ENCODE measurements around the gene UQCC3. TPM values are rescaled to one million over a fixed set of nuclear protein-coding genes. Genes with fewer than 3 reads are reported as not detected.
"Not testable (repeated sequence)": the region's sequence is repeated elsewhere in the genome, so short reads cannot be mapped to it uniquely, and the experiment has no call there.

Gene UQCC3
- total RNA-seq, 1 experiment from 2014 or later = 23.9 TPM

DNA sequence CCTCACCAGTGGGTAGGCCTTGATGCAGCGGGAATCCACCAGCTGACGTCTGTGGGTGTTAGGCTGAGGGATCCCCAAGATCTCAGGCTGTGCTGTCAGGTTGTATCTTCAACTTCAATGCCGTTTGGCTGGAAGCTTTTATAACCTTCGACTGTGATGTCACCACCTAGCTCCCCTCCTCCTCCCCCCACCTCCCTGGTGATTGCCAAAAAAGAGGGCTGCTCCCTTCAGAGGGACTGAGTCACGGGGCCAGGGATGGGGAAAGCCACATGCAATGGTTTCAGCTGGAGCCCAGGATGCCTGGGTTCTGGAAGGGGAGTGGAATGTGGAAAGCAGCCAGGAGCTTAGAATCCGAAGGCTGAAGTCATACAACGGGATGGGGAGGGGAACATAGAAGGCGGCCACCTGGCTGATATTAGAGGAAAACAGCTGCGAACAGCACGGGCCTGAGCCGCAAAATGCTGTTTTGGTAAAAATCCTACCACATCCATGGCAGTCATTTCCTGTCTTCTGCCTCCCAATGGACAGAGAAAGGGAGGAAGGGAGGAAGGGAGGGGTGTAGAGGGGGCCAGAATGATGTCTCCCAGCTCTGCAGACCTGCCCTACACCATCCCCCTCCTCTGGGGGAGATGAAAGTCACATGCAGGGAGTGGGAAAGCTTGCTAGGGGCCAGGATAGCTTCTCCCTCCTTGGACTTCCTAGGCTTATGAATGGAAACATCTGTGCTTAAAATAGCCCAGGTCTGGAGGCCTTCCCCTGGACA, 18.1 kb downstream of the UQCC3 start, which contains the start of gene LRRN4CL:
LRRN4CL (minus strand) TSS at position 110 of the 763 bp plus-strand sequence. CDS start 1,022 bp downstream, outside the sequence.
- no peak for DNase-seq
- Histone ChIP-seq H3K4me3 (ENCODE audit: low read depth, low read length) (no peak within 1 kb of the TSS), H3K36me3 (ENCODE audit: control insufficient read depth, insufficient read depth, low read length) (peaks cover 2% of the 10 kb centered on the region), H3K27me3 (replicated peaks; ENCODE audit: control insufficient read depth, insufficient read depth, low read length) (no peaks in the 10 kb centered on the region), H3K9me3 (no peaks in the 10 kb centered on the region), H3K4me1 (no peaks in the 10 kb centered on the region)
- Mint-ChIP-seq H3K27ac (ENCODE audit: unreplicated experiment) (no peak within 1 kb of the TSS), H3K27me3 (ENCODE audit: insufficient read depth, unreplicated experiment) (no peaks in the 10 kb centered on the region), H3K4me1 (ENCODE audit: low read depth, unreplicated experiment) (peaks cover under 1% of the 10 kb centered on the region), H3K4me3 (ENCODE audit: unreplicated experiment) (no peak within 1 kb of the TSS), H3K36me3 (ENCODE audit: insufficient read depth, unreplicated experiment) (peaks cover 28% of the 10 kb centered on the region), H3K9me3 (ENCODE audit: unreplicated experiment) (no peaks in the 10 kb centered on the region)
- ChIA-PET CTCF (interaction anchor here (1.5 kb wide), 1 partner anchor 18 kb away, joined by 5 read pairs; the partner anchor contains the start of genes LBHD1 and UQCC3), POLR2A (interaction anchor here (0.5 to 1.0 kb wide), 3 partner anchors 8 to 37 kb away, joined by 3 to 5 read pairs (median 5); partner anchors contain the start of genes C11orf98, CSKMT and HNRNPUL2)
- no peak for TF ChIP-seq CTCF (IDR thresholded peaks at IDR 0.05; ENCODE audit: insufficient read depth in 1 of 2, low read depth in 1 of 2, low read length in 1 of 2, severe bottlenecking in 1 of 2, unreplicated experiment in 1 of 2)
- intact Hi-C loops (cut with micrococcal nuclease; ENCODE audit: unreplicated experiment) = no loop called here
- BruUV-seq (replicated peaks) = no TSS peak

DNA sequence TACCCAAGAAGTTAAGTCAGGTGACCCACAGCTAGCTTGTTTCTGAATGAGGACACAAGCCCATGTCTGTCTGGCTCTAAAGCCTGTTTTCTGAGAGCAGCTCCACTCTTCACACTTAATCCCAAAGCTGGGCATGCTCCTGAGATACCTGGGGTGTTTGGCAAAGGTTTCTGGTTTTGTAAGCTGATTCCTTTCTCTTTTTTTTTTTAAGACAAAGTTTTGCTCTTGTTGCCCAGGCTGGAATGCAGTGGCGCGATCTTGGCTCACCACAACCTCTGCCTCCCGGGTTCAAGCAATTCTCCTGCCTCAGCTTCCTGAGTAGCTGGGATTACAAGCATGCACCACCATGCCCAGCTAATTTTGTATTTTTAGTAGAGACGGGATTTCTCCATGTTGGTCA, 22.2 kb downstream of the UQCC3 start:
- H3K27ac Mint-ChIP-seq (ENCODE audit: unreplicated experiment); DNase-seq; H3K4me1 Mint-ChIP-seq (ENCODE audit: low read depth, unreplicated experiment); H3K27me3 ChIP-seq (replicated peaks; ENCODE audit: control insufficient read depth, insufficient read depth, low read length); BruUV-seq (replicated peaks); H3K27me3 Mint-ChIP-seq (ENCODE audit: insufficient read depth, unreplicated experiment); H3K4me3 Mint-ChIP-seq (ENCODE audit: unreplicated experiment); H3K9me3 ChIP-seq; H3K4me1 ChIP-seq; H3K4me3 ChIP-seq (ENCODE audit: low read depth, low read length); H3K9me3 Mint-ChIP-seq (ENCODE audit: unreplicated experiment); H3K36me3 ChIP-seq (ENCODE audit: control insufficient read depth, insufficient read depth, low read length): not testable (repeated sequence)
- ChIA-PET POLR2A (interaction anchor here (1.3 to 1.7 kb wide), 2 partner anchors 29 to 102 kb away, joined by 4 to 6 read pairs; partner anchors contain the start of genes C11orf98, CSKMT and TUT1), CTCF (interaction anchor here (0.5 to 1.2 kb wide), 3 partner anchors 20 to 60 kb away, joined by 3 to 4 read pairs (median 3); partner anchors contain the start of gene ZBTB3)
- H3K36me3 Mint-ChIP-seq (ENCODE audit: insufficient read depth, unreplicated experiment) = peaks cover 53% of the 10 kb centered on the region
- intact Hi-C loops (cut with micrococcal nuclease; ENCODE audit: unreplicated experiment) = loop anchor here (1.0 kb wide), 1 partner anchor 14 kb away; the partner anchor contains the start of gene UBXN1

DNA sequence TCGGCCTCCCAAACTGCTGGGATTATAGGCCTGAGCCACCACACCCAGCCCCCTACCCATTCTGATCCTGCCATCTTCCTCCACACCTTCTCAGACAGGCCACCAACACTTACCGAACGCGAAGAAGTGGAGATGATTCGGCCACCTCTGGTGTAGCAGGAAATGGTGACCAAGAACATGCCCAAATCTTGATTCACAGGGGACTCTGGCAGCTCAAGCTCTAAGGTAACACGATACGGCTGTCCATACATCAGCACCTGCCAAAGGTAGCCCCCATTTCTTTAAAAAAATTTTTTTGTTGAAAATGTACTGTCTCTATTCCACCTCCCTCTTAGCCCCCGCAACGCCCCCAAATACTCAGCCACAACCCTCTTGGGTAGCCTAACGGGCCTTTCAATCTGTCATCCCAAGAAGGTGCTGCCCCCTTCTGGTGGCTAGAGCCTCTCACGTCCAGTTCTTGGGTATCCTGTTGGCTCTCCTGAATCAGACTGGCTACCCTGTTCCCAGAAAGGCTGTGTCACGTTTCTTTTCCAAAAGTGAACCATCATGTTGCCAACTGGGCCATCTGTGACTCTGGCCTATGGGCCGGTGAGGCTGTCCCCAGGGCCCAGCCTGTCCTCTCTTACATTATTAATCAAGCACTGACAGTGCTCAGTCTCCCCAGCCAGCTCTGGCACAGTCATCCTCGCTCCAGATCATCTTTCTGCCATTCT, 23.1 kb downstream of the UQCC3 start:
- ChIA-PET POLR2A (interaction anchor here (0.5 to 1.7 kb wide), 3 partner anchors 35 to 145 kb away, joined by 3 to 4 read pairs (median 4); partner anchors contain the start of gene TUT1), CTCF (interaction anchor here (0.6 to 1.5 kb wide), 8 partner anchors 11 to 288 kb away, joined by 3 to 10 read pairs (median 4); partner anchors contain the start of gene ZBTB3)
- Mint-ChIP-seq H3K27me3 (ENCODE audit: insufficient read depth, unreplicated experiment) (no peaks in the 10 kb centered on the region), H3K4me1 (ENCODE audit: low read depth, unreplicated experiment) (peaks cover 6% of the 10 kb centered on the region), H3K4me3 (ENCODE audit: unreplicated experiment) (no peak overlapping the region), H3K36me3 (ENCODE audit: insufficient read depth, unreplicated experiment) (peaks cover 60% of the 10 kb centered on the region), H3K27ac (ENCODE audit: unreplicated experiment) (no peak overlapping the region), H3K9me3 (ENCODE audit: unreplicated experiment) (no peaks in the 10 kb centered on the region)
- peak; percentile 70 to 77 for DNase-seq
- H3K4me3 ChIP-seq (ENCODE audit: low read depth, low read length) = no peak overlapping the region
- no TSS peak for BruUV-seq (replicated peaks)
- intact Hi-C loops (cut with micrococcal nuclease; ENCODE audit: unreplicated experiment) = loop anchor here (1.0 kb wide), 1 partner anchor 15 kb away; the partner anchor contains the start of gene UBXN1
- H3K27me3 ChIP-seq (replicated peaks; ENCODE audit: control insufficient read depth, insufficient read depth, low read length) = no peaks in the 10 kb centered on the region
- TF ChIP-seq CTCF (IDR thresholded peaks at IDR 0.05; ENCODE audit: insufficient read depth in 1 of 2, low read depth in 1 of 2, low read length in 1 of 2, severe bottlenecking in 1 of 2, unreplicated experiment in 1 of 2) = peak; percentile 64 to 82
- H3K36me3 ChIP-seq (ENCODE audit: control insufficient read depth, insufficient read depth, low read length) = peaks cover 2% of the 10 kb centered on the region
- H3K9me3 ChIP-seq = no peaks in the 10 kb centered on the region
- H3K4me1 ChIP-seq = no peaks in the 10 kb centered on the region
